ENCODE results near the gene TBC1D8. TPM values are rescaled to one million over a fixed set of nuclear protein-coding genes. Genes with fewer than 3 reads are reported as not detected.

The TBC1D8 gene
- total and polyA plus RNA-seq, 2 of the 13 experiments (the other 11 are each of a cell fraction or from before 2014, with no cell fraction given), result 45.1 to 95.4 TPM

DNA sequence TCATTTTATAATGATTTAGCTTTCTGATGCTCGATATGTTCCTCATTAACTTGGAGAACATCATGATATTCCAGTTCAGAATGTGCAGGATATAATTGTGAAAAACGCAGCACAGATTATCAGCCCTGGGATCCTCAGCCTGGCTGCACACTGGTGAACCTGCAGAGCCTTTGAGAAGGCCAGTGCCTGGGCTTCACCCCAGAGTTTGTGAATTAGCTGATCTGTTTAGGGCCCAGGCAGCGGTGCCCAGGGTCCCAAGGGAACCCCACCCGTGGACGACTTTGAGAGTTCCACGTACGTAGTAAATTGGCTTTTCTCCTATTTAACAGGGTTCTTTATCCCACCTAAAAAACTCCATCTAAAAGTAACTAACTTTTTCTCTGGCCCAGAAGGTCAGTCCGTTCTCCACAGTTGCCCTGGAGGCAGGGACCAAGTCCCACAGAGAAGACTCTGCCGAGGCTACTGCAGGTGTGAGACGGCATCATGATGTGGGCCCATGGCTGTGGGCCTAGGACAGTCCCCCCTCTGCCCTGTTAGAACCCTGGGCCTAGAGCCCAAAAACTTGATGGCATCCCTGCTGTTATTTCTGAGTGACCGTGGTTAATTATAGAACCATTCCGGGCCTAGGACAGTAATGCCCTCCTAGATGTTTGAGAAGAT lies 188.7 kb downstream of the TBC1D8 start:
- FAIRE-seq (no peak), DNase-seq (ENCODE audit: low spot score) (no peak), ATAC-seq (0 out of 3 replicates have a peak, but pooled peaks have one; percentile 20)
- POLR2A ChIA-PET, result no interaction called here
- WGBS (ENCODE audit: low lambda C conversion rate), result 96% methylated on average over 10 of the region's 12 CpGs
- H3K9ac ChIP-seq (ENCODE audit: insufficient read depth, low read depth, low read length), result no peak overlapping the region
- no peak overlapping the region for H2AFZ ChIP-seq (ENCODE audit: low read length)
- CTCF ChIA-PET (ENCODE audit: low intra/inter-chr PET ratio, low total read pairs), result no interaction called here
- H3K9me3 ChIP-seq (ENCODE audit: low read length), result no peaks in the 10 kb centered on the region
- H3K4me3 ChIP-seq (replicated peaks in 1 of 3; ENCODE audit: insufficient read depth in 1 of 3, low read depth in 2 of 3, low read length in 3 of 3), result no peak overlapping the region
- BruUV-seq (replicated peaks), result no TSS peak
- no peaks in the 10 kb centered on the region for H3K27me3 ChIP-seq (ENCODE audit: control insufficient read depth in 1 of 2, insufficient read depth in 2 of 2, low read length in 2 of 2)
- in situ Hi-C loops (cut with HindIII; ENCODE audit: extremely low pct_ligation_motif_present, low pct_unique_long_range_greater_than_20kb), result no loop called here
- H3K4me1 ChIP-seq (ENCODE audit: insufficient read depth, low read length), result no peaks in the 10 kb centered on the region
- no peak overlapping the region for H3K27ac ChIP-seq (ENCODE audit: extremely low read length, insufficient read depth, low read length)
- TF ChIP-seq CEBPG (CRISPR knock-in tag; IDR thresholded peaks at IDR 0.05) (no peak), YEATS4 (CRISPR knock-in tag; IDR thresholded peaks at IDR 0.05; ENCODE audit: borderline replicate concordance) (no peak), PAF1 (CRISPR knock-in tag; IDR thresholded peaks at IDR 0.05) (no peak), GZF1 (CRISPR knock-in tag; IDR thresholded peaks at IDR 0.05) (no peak)
- TF ChIP-seq, protein P1, sequence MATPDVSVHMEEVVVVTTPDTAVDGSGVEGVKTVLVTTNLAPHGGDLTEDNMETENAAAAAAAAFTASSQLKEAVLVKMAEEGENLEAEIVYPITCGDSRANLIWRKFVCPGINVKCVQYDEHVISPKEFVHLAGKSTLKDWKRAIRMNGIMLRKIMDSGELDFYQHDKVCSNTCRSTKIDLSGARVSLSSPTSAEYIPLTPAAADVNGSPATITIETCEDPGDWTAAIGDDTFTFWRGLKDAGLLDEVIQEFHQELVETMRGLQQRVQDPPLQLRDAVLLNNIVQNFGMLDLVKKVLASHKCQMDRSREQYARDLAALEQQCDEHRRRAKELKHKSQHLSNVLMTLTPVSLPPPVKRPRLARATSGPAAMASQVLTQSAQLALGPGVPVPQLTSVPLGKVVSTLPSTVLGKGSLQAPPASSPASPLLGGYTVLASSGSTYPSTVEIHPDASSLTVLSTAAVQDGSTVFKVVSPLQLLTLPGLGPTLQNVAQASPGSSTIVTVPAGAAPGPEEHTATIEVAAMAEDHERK (CRISPR knock-in tag; IDR thresholded peaks at IDR 0.05; ENCODE audit: low read depth), result no peak
- intact Hi-C loops (cut with micrococcal nuclease; ENCODE audit: unreplicated experiment), result no loop called here
- H4K20me1 ChIP-seq (ENCODE audit: insufficient read depth, low read length), result no peaks in the 10 kb centered on the region
- H3K36me3 ChIP-seq (replicated peaks in 1 of 2; ENCODE audit: control insufficient read depth in 1 of 2, insufficient read depth in 2 of 2, low read length in 2 of 2), result peaks cover 14 to 38% of the 10 kb centered on the region in 2 experiments
- H3K4me2 ChIP-seq (ENCODE audit: low read depth, low read length), result no peak overlapping the region
- no peaks in the 10 kb centered on the region for H3K79me2 ChIP-seq (ENCODE audit: insufficient read depth, low read length)

GRCh38 chr2:100960688-100961087 lies 190.5 kb downstream of the TBC1D8 start:
- Histone ChIP-seq H3K36me3 (replicated peaks in 1 of 2; ENCODE audit: control insufficient read depth in 1 of 2, insufficient read depth in 2 of 2, low read length in 2 of 2) (peaks cover 11 to 31% of the 10 kb centered on the region in 2 experiments; a peak in 4 of 5 replicates), H3K4me1 (ENCODE audit: insufficient read depth, low read length) (no peaks in the 10 kb centered on the region), H4K20me1 (ENCODE audit: insufficient read depth, low read length) (no peaks in the 10 kb centered on the region), H3K4me2 (ENCODE audit: low read depth, low read length) (no peak overlapping the region), H2AFZ (ENCODE audit: low read length) (no peak overlapping the region), H3K79me2 (ENCODE audit: insufficient read depth, low read length) (no peaks in the 10 kb centered on the region), H3K9ac (ENCODE audit: insufficient read depth, low read depth, low read length) (no peak overlapping the region), H3K27me3 (ENCODE audit: control insufficient read depth in 1 of 2, insufficient read depth in 2 of 2, low read length in 2 of 2) (no peaks in the 10 kb centered on the region), H3K27ac (ENCODE audit: extremely low read length, insufficient read depth, low read length) (no peak overlapping the region), H3K4me3 (replicated peaks in 1 of 3; ENCODE audit: insufficient read depth in 1 of 3, low read depth in 2 of 3, low read length in 3 of 3) (no peak overlapping the region), H3K9me3 (ENCODE audit: low read length) (no peaks in the 10 kb centered on the region)
- FAIRE-seq, result no peak
- TF ChIP-seq PPARG (CRISPR knock-in tag; conservative IDR thresholded peaks at IDR 0.05), result no peak
- peak; percentile 71 for TF ChIP-seq RBM22 (optimal IDR thresholded peaks at IDR 0.05; ENCODE audit: low read length)
- ChIA-PET CTCF (ENCODE audit: low intra/inter-chr PET ratio, low total read pairs) (no interaction called here), POLR2A (no interaction called here)
- WGBS (ENCODE audit: low lambda C conversion rate), result 98% methylated on average over 4 of the region's 4 CpGs
- no TSS peak for BruUV-seq (replicated peaks)
- intact Hi-C loops (cut with micrococcal nuclease; ENCODE audit: unreplicated experiment), result no loop called here
- ATAC-seq, result no peak
- in situ Hi-C loops (cut with HindIII; ENCODE audit: extremely low pct_ligation_motif_present, low pct_unique_long_range_greater_than_20kb), result no loop called here
- DNase-seq (ENCODE audit: low spot score), result no peak

Data from HepG2 (cell line).